ENCODE measurements around the gene C10orf67.

GRCh38 chr10:23270531-23270930 lies 74.1 kb downstream of the C10orf67 start:
- TF ChIP-seq CTCF (conservative IDR thresholded peaks at IDR 0.05; ENCODE audit: low read length) (no peak), EZH2phosphoT487 (IDR thresholded peaks at IDR 0.05; ENCODE audit: borderline replicate concordance, low read depth, low read length) (no peak)

All from OCI-LY7 (cell line).